Activated naive CD8-positive, alpha-beta T cell (primary cell): ENCODE data around the gene DISP1.

Experiments
- H3K27ac Mint-ChIP-seq: one replicate; pipeline ENCODE4 v1.8.0; 2021; ENCODE audit warnings: mixed read lengths
- H3K27me3 Mint-ChIP-seq: one replicate; pipeline ENCODE4 v1.8.0; 2021; ENCODE audit warnings: mixed read lengths
- H3K36me3 Mint-ChIP-seq: one replicate; pipeline ENCODE4 v1.8.0; 2021; ENCODE audit warnings: mixed read lengths
- H3K4me1 Mint-ChIP-seq: one replicate; pipeline ENCODE4 v1.8.0; 2021; ENCODE audit warnings: low read depth, mixed read lengths
- H3K4me3 Mint-ChIP-seq: one replicate; pipeline ENCODE4 v1.8.0; 2021; ENCODE audit warnings: mild to moderate bottlenecking, mixed read lengths
- H3K9me3 Mint-ChIP-seq: one replicate; pipeline ENCODE4 v1.8.0; 2021; ENCODE audit warnings: low read depth, mixed read lengths

DISP1 gene

DNA sequence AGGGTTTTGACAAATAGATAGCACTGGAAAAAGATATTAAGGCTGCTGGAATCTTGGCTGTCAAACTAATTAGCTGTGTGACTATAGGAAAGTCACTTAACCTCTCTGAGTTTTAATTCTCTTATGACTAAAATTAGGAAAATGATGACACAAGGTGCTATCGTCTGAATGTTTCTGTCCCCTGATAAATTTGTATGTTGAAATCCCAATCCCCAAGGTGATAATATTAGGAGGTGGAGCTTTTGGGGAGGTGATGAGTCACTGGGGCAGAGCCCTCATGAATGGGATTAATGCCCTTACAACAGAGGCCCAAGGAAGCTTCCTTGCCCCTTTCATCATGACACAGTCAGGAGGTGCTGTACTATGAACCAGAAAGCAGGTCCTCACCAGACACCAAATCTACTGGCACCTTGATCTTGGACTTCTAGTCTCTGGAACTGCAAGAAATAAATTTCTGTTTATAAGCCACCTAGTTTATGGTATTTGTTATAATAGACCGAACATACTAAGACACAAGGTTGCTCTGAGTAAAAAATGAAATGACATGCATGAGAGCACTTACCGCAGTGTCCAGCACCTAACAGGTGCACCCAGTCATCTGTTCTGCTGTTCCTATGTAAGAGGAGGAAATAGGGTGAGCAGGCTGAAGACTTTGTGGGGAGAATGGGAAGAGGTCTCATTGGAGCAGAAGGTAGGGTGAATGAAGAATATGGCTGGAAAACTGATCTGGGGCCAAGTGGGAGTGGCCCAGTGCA lies 26.3 kb upstream of the DISP1 start:
- H3K9me3 Mint-ChIP-seq: no peaks in the 10 kb centered on the region
- H3K27ac Mint-ChIP-seq: no peak overlapping the region
- peaks cover 8% of the 10 kb centered on the region for H3K4me1 Mint-ChIP-seq
- peaks cover 4% of the 10 kb centered on the region for H3K27me3 Mint-ChIP-seq
- no peak overlapping the region for H3K4me3 Mint-ChIP-seq
- H3K36me3 Mint-ChIP-seq: no peaks in the 10 kb centered on the region

GRCh38 chr1:222790115-222790514 lies 24.7 kb upstream of the DISP1 start:
- Mint-ChIP-seq H3K4me1 (peaks cover 8% of the 10 kb centered on the region), H3K27ac (no peak overlapping the region), H3K4me3 (no peak overlapping the region), H3K36me3 (no peaks in the 10 kb centered on the region), H3K9me3 (no peaks in the 10 kb centered on the region), H3K27me3 (peaks cover 4% of the 10 kb centered on the region)

- peaks cover 4% of the 10 kb centered on the region for H3K27me3 Mint-ChIP-seq
- H3K4me1 Mint-ChIP-seq: peaks cover 8% of the 10 kb centered on the region
- H3K27ac Mint-ChIP-seq: no peak overlapping the region
- no peaks in the 10 kb centered on the region for H3K9me3 Mint-ChIP-seq
- H3K4me3 Mint-ChIP-seq: no peak overlapping the region
- H3K36me3 Mint-ChIP-seq: no peaks in the 10 kb centered on the region
Observed at GRCh38 chr1:222790520-222790919, 24.3 kb upstream of the DISP1 start.

DNA sequence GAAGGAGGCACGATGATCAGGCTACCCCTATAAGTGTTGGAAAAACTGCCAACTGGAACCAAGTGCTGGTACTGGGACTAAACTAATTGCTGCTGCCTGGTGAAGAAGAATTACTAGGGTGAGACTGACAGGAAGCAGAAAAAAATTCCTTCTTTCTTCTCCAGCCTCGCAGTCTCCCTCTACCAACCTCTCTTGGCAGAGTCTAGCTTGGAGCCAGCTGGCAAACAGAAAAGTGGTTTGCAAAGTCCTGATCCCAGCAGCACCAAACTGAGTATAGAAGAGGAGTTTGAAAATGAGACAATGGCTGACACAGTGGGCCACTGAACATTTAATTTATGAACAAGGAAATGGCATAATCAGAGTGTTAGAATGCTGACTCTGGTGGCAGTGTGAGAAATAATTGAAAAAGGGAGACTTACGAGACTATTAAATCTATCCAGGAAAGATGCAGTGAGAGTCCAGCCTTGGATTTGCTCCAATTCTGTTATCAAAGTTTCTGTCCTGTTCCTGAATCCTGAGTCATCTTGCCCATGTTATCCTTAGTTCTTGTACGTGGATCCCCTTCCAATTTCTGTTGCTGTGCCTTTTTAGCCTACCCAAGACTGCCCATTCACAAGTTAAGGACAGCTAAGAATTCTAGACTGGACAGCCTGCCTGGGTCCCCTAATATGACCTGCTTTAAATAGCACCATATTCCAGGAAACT lies 23.7 kb upstream of the DISP1 start:
- no peaks in the 10 kb centered on the region for H3K36me3 Mint-ChIP-seq
- peaks cover 4% of the 10 kb centered on the region for H3K27me3 Mint-ChIP-seq
- H3K27ac Mint-ChIP-seq: no peak overlapping the region
- no peaks in the 10 kb centered on the region for H3K9me3 Mint-ChIP-seq
- no peak overlapping the region for H3K4me3 Mint-ChIP-seq
- H3K4me1 Mint-ChIP-seq: peaks cover 8% of the 10 kb centered on the region

GRCh38 chr1:222792744-222793143 lies 22.1 kb upstream of the DISP1 start:
- Mint-ChIP-seq H3K27ac (no peak overlapping the region), H3K27me3 (no peaks in the 10 kb centered on the region), H3K36me3 (no peaks in the 10 kb centered on the region), H3K4me3 (no peak overlapping the region), H3K9me3 (no peaks in the 10 kb centered on the region), H3K4me1 (peaks cover 8% of the 10 kb centered on the region)

GRCh38 chr1:222794656-222795474 lies 20.0 kb upstream of the DISP1 start:
- Mint-ChIP-seq H3K27me3 (no peaks in the 10 kb centered on the region), H3K4me3 (no peak overlapping the region)

GRCh38 chr1:222798116-222798515 lies 16.7 kb upstream of the DISP1 start:
- peaks cover 11% of the 10 kb centered on the region for H3K4me1 Mint-ChIP-seq
- peak overlapping the region; percentile 58 for H3K27ac Mint-ChIP-seq
- H3K27me3 Mint-ChIP-seq: peaks cover 1% of the 10 kb centered on the region
- no peaks in the 10 kb centered on the region for H3K36me3 Mint-ChIP-seq
- no peaks in the 10 kb centered on the region for H3K9me3 Mint-ChIP-seq
- no peak overlapping the region for H3K4me3 Mint-ChIP-seq

More at GRCh38 chr1:222794656-222795474, 20.0 kb upstream of the DISP1 start:
- no peaks in the 10 kb centered on the region for H3K36me3 Mint-ChIP-seq
- no peaks in the 10 kb centered on the region for H3K9me3 Mint-ChIP-seq
- H3K4me1 Mint-ChIP-seq: peaks cover 19% of the 10 kb centered on the region
- no peak overlapping the region for H3K27ac Mint-ChIP-seq

DNA sequence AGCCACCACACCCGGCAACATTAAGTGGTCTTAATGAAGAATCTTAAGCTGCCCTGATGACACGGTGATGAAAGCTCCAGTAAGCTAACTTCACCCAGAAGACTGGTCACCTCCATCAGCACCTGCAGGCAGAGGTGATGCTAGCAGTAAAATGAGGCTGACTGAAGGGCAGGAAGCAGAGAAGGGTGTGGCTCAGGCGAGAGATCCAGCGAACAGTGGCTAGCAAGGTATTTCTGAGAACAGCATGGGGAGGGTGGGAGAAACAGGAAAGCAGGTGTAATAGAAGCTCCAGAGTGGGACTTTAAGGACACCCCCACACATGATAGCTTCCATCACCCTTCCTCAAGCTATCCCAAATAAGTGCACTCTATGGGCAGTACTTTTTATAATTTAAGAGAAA lies 15.9 kb upstream of the DISP1 start:
- Mint-ChIP-seq H3K4me3 (no peak overlapping the region), H3K36me3 (no peaks in the 10 kb centered on the region), H3K4me1 (peaks cover 11% of the 10 kb centered on the region), H3K27me3 (peaks cover 5% of the 10 kb centered on the region), H3K27ac (no peak overlapping the region), H3K9me3 (no peaks in the 10 kb centered on the region)

DNA sequence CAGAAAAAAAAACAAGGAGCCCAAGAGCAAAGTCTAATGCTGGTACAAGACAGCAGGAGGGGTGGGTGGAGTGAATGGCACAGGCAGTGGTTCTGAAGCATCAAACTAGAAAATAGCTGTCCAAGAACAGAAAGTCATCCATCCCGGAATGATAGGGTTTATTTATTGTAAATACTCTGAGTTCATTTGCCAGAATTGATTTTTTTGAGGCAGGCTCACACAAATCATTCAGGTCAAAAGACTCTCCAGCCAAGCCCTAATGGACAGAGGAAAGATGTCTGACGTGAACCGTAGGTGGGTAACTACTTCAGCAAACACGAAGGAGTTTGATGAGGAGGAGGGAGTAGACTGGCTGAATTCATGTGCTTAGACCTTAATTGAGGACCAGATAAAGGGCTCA lies 13.8 kb upstream of the DISP1 start:
- Mint-ChIP-seq H3K27me3 (peaks cover 5% of the 10 kb centered on the region), H3K4me3 (no peak overlapping the region), H3K9me3 (no peaks in the 10 kb centered on the region), H3K4me1 (peaks cover 11% of the 10 kb centered on the region), H3K27ac (no peak overlapping the region), H3K36me3 (no peaks in the 10 kb centered on the region)

- peaks cover 20% of the 10 kb centered on the region for H3K4me1 Mint-ChIP-seq
- H3K27ac Mint-ChIP-seq: no peak overlapping the region
- H3K36me3 Mint-ChIP-seq: no peaks in the 10 kb centered on the region
- no peaks in the 10 kb centered on the region for H3K9me3 Mint-ChIP-seq
- peaks cover 2% of the 10 kb centered on the region for H3K27me3 Mint-ChIP-seq
- no peak overlapping the region for H3K4me3 Mint-ChIP-seq
Observed at GRCh38 chr1:222811671-222812070, 3.2 kb upstream of the DISP1 start.

- Mint-ChIP-seq H3K9me3 (no peaks in the 10 kb centered on the region), H3K27ac (peak overlapping the region; percentile 95), H3K27me3 (peaks cover 2% of the 10 kb centered on the region), H3K4me3 (peak overlapping the region; percentile 91), H3K4me1 (peaks cover 32% of the 10 kb centered on the region), H3K36me3 (no peaks in the 10 kb centered on the region)
Observed at GRCh38 chr1:222813866-222814535, 838 bp upstream of the DISP1 start.

DNA sequence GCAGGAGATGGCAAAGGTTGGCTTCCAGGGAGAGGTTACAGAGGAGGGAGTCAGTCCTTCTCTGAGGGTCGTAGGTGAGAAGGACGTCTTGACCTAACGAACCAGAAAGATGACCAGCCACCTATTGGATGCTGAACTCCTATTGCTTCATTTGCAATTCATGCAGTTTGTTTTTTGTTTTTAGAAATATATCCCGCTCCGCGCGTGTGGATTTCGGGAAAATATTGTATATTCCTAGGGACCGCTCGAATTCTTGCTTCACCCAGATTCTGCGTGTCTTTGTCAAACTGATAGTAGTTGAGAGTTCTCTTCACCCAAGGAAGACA lies 564 bp downstream of the DISP1 start:
- H3K27me3 Mint-ChIP-seq: no peaks in the 10 kb centered on the region
- H3K36me3 Mint-ChIP-seq: peaks cover 3% of the 10 kb centered on the region
- no peaks in the 10 kb centered on the region for H3K9me3 Mint-ChIP-seq
- peak overlapping the region; percentile 95 for H3K27ac Mint-ChIP-seq
- H3K4me1 Mint-ChIP-seq: peaks cover 37% of the 10 kb centered on the region
- peak overlapping the region; percentile 91 for H3K4me3 Mint-ChIP-seq

DNA sequence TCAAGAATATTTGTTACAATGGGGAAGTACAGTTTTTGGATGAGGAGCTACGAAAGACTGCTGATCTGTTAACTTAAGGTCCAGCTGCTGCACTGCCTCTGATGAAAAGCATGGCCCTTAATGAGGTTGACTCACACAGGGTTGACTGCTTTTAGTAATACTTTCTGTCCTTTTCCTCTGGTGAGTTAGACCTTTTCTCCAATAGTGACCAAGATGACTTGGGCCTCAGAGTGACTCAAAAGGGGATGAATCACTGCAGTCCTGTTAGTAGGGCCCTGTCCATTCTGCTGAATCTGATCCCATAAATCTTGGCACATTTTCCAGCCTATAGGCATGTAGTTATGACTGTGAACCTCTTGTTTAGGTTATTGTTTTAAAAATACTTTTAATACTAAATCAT lies 2.7 kb downstream of the DISP1 start:
- Mint-ChIP-seq H3K4me1 (peaks cover 43% of the 10 kb centered on the region), H3K36me3 (peaks cover 3% of the 10 kb centered on the region), H3K27me3 (no peaks in the 10 kb centered on the region)

DNA sequence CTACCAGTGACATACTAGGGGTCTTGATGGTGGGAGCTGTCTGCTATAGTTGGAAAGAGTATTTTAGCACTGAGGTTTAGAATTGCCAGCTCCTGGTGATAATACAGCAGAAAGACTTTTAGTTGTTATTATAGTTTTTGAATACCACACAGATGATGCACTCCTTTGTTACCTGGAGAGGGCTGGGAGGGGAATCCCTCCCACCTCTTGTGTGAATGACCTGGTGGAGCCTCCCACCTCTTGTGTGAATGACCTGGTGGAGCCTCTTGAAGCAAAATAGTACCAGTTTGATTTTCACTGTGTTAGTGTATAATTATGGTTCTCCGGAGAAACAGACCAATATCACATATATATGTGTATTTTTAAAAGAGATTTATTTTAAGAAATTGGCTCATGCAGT lies 3.3 kb downstream of the DISP1 start:
- Mint-ChIP-seq H3K4me3 (no peak overlapping the region), H3K9me3 (no peaks in the 10 kb centered on the region), H3K36me3 (peaks cover 6% of the 10 kb centered on the region), H3K27me3 (no peaks in the 10 kb centered on the region), H3K27ac (no peak overlapping the region), H3K4me1 (peaks cover 47% of the 10 kb centered on the region)

More for the DNA sequence above, 2.7 kb downstream of the DISP1 start:
- Mint-ChIP-seq H3K9me3 (no peaks in the 10 kb centered on the region), H3K27ac (no peak overlapping the region), H3K4me3 (peak overlapping the region; percentile 4)
